MM.1S (cell line): ENCODE results near the gene USP47.

Source experiments
- DNase-seq: peaks from one replicate; pipeline ENCODE4 v3.0.0-alpha.2; 2015
- H2AFZ ChIP-seq: fragments of 300-600 bp; sonication (generic); 2 replicates; pipeline ENCODE4 v1.6.0; 2016; ENCODE audit warnings: antibody characterized with exemption, low read length
- H3F3A ChIP-seq: fragments of 300-600 bp; sonication (generic); 2 replicates; pipeline ENCODE4 v1.6.1; 2016; ENCODE audit warnings: mild to moderate bottlenecking, antibody characterized with exemption, low read length, moderate library complexity, mixed read lengths; ENCODE audit not compliant: insufficient read depth
- H3K27ac ChIP-seq: fragments of 300-600 bp; sonication (generic); 2 replicates; pipeline ENCODE4 v1.5.1; 2016; ENCODE audit warnings: mild to moderate bottlenecking, low read length
- H3K27me3 ChIP-seq: fragments of 300-600 bp; sonication (generic); replicated peaks from 2 replicates; pipeline ENCODE4 v1.6.0; 2016; ENCODE audit warnings: low read length; ENCODE audit not compliant: insufficient read depth
- H3K36me3 ChIP-seq: fragments of 300-600 bp; sonication (generic); replicated peaks from 2 replicates; pipeline ENCODE4 v1.6.1; 2016; ENCODE audit warnings: mild to moderate bottlenecking, low read length, mixed read lengths; ENCODE audit not compliant: insufficient read depth
- H3K4me1 ChIP-seq: fragments of 300-600 bp; sonication (generic); 2 replicates; pipeline ENCODE4 v1.6.1; 2016; ENCODE audit warnings: low read length, mixed read lengths
- H3K4me2 ChIP-seq: fragments of 300-600 bp; sonication (generic); 2 replicates; pipeline ENCODE4 v1.6.0; 2016; ENCODE audit warnings: low read depth, low read length
- H3K4me3 ChIP-seq: fragments of 300-600 bp; sonication (generic); 2 replicates; pipeline ENCODE4 v1.5.1; 2016; ENCODE audit warnings: low read length, mixed read lengths
- H3K79me2 ChIP-seq: fragments of 300-600 bp; sonication (generic); 2 replicates; pipeline ENCODE4 v1.6.1; 2016; ENCODE audit warnings: mixed run types, low read length, mixed read lengths
- H3K9ac ChIP-seq: fragments of 300-600 bp; sonication (generic); 2 replicates; pipeline ENCODE4 v1.6.1; 2016; ENCODE audit warnings: low read length, mixed read lengths
- H3K9me2 ChIP-seq: fragments of 300-600 bp; sonication (generic); replicated peaks from 2 replicates; pipeline ENCODE4 v1.6.1; 2016; ENCODE audit warnings: mild to moderate bottlenecking, low read length, mixed read lengths; ENCODE audit not compliant: insufficient read depth
- H3K9me3 ChIP-seq: fragments of 300-600 bp; sonication (generic); replicated peaks from 2 replicates; pipeline ENCODE4 v1.6.1; 2016; ENCODE audit warnings: mild to moderate bottlenecking, low read length, mixed read lengths; ENCODE audit not compliant: insufficient read depth
- H4K20me1 ChIP-seq: fragments of 300-600 bp; sonication (generic); 2 replicates; pipeline ENCODE4 v1.6.1; 2016; ENCODE audit warnings: mild to moderate bottlenecking, low read length, moderate library complexity, mixed read lengths; ENCODE audit not compliant: insufficient read depth
- EZH2 ChIP-seq: fragments of 300-600 bp; sonication (generic); optimal IDR thresholded peaks from 2 replicates; pipeline ENCODE3; 2017; ENCODE audit warnings: low read depth, mild to moderate bottlenecking, antibody characterized with exemption, low read length, mixed read lengths
- EZH2phosphoT487 ChIP-seq: fragments of 300-600 bp; sonication (generic); IDR thresholded peaks from 2 replicates; pipeline ENCODE4 v1.6.1; 2018; ENCODE audit warnings: antibody characterized with exemption, low read length
- TF ChIP-seq, protein P1 (sequence below): fragments of 300-600 bp; sonication (generic); IDR thresholded peaks from 2 replicates; pipeline ENCODE4 v1.5.1; 2016; ENCODE audit warnings: antibody characterized with exemption, low read length, mixed read lengths

The USP47 gene

DNA sequence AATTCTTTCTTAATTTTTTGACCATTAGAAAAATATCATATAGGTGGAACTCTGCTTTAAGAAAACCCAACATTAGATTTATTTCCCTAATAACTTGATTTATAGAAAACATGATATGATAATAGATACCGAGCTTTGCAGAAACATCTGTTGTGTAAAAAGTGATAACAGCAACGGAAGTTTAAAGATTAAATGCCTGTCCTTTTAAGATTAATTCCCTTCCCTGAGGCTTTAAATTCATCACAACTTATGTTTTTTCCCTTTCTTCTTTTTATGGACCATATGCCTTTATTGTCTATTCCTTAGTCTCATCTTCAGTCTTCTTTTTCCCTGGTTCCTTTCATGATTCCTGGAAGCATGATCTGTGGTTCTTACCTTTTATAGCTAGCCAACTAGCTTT is 1.9 kb downstream of the USP47 start:
- Histone ChIP-seq H3K36me3 (no peaks in the 10 kb centered on the region), H3K4me1 (peaks cover 26% of the 10 kb centered on the region), H3K4me3 (peak overlapping the region; percentile 94), H3F3A (peaks cover 23% of the 10 kb centered on the region), H2AFZ (no peak overlapping the region), H3K4me2 (peak overlapping the region; percentile 89), H3K9me3 (no peaks in the 10 kb centered on the region), H3K9ac (peak overlapping the region; percentile 97; the same call in 1 of the 2 replicates), H4K20me1 (peaks cover 37% of the 10 kb centered on the region), H3K27me3 (no peaks in the 10 kb centered on the region), H3K9me2 (no peaks in the 10 kb centered on the region), H3K27ac (peak overlapping the region; percentile 91; the same call in 1 of the 2 replicates), H3K79me2 (peaks cover 69% of the 10 kb centered on the region)
- DNase-seq: no peak
- no peak for TF ChIP-seq EZH2phosphoT487
- no peak for TF ChIP-seq EZH2
- TF ChIP-seq, protein P1, sequence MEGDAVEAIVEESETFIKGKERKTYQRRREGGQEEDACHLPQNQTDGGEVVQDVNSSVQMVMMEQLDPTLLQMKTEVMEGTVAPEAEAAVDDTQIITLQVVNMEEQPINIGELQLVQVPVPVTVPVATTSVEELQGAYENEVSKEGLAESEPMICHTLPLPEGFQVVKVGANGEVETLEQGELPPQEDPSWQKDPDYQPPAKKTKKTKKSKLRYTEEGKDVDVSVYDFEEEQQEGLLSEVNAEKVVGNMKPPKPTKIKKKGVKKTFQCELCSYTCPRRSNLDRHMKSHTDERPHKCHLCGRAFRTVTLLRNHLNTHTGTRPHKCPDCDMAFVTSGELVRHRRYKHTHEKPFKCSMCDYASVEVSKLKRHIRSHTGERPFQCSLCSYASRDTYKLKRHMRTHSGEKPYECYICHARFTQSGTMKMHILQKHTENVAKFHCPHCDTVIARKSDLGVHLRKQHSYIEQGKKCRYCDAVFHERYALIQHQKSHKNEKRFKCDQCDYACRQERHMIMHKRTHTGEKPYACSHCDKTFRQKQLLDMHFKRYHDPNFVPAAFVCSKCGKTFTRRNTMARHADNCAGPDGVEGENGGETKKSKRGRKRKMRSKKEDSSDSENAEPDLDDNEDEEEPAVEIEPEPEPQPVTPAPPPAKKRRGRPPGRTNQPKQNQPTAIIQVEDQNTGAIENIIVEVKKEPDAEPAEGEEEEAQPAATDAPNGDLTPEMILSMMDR: no peak

DNA sequence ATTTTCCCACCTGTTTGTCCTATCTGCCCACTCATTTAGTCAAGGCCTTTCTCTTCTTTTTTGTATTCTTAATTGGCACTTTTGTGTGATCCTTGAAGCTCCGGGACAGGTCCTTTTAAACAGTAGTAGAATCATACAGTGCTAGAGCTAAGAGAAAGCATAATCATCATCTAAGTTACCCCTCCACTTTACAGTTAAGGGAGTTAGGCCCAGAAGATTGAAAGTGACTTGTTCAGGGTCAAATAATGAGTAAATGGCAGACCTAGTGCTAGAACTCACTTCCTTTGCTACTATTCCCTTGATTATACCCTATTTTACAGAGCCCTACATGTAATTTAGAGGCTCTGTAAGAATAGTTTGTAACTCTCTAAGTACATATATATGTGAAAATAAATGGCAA is 2.5 kb downstream of the USP47 start:
- TF ChIP-seq, protein P1: no peak
- TF ChIP-seq EZH2 (no peak), EZH2phosphoT487 (no peak)
- Histone ChIP-seq H2AFZ (no peak overlapping the region), H3K9me2 (no peaks in the 10 kb centered on the region), H3K9me3 (no peaks in the 10 kb centered on the region), H3K4me1 (peaks cover 30% of the 10 kb centered on the region), H3K27ac (peak overlapping the region; percentile 91; the same call in 1 of the 2 replicates), H3K79me2 (peaks cover 75% of the 10 kb centered on the region), H3K4me2 (peak overlapping the region; percentile 89), H3F3A (peaks cover 23% of the 10 kb centered on the region), H3K9ac (peak overlapping the region; percentile 97; the same call in 1 of the 2 replicates), H3K4me3 (peak overlapping the region; percentile 94), H3K36me3 (no peaks in the 10 kb centered on the region), H3K27me3 (no peaks in the 10 kb centered on the region), H4K20me1 (peaks cover 42% of the 10 kb centered on the region)
- DNase-seq: no peak

DNA sequence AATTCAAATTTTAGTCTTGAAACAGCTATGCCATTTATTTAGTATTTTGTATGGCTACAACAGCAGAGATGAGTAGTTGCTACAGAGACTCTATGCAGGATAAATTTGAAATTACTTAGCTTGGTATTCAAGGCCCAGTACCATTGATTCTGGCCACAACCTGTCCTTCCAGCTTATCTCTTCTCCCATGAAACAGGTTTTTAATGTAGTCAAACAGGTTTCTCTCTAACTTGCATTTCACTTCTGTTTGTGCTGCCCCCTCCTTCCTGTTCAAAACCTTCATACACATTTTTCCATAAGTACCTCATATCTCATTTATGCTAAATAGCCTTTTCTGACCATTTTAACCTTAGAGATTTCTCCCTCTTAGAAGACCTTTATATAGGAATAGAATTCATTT is 3.3 kb downstream of the USP47 start:
- H3K27me3 ChIP-seq: no peaks in the 10 kb centered on the region
- H3F3A ChIP-seq: peaks cover 27% of the 10 kb centered on the region
- H3K79me2 ChIP-seq: peaks cover 83% of the 10 kb centered on the region
- TF ChIP-seq, protein P1: no peak
- TF ChIP-seq EZH2phosphoT487: no peak
- no peak for TF ChIP-seq EZH2
- H3K4me1 ChIP-seq: peaks cover 38% of the 10 kb centered on the region
- H3K9me2 ChIP-seq: no peaks in the 10 kb centered on the region
- no peak overlapping the region for H3K27ac ChIP-seq
- peaks cover 50% of the 10 kb centered on the region for H4K20me1 ChIP-seq
- peak overlapping the region; percentile 89 for H3K4me2 ChIP-seq
- H3K36me3 ChIP-seq: no peaks in the 10 kb centered on the region
- no peak overlapping the region for H2AFZ ChIP-seq
- H3K9me3 ChIP-seq: no peaks in the 10 kb centered on the region
- 0 out of 2 replicates have a peak overlapping the region, but pooled peaks have one; percentile 94 for H3K4me3 ChIP-seq
- no peak for DNase-seq
- no peak overlapping the region for H3K9ac ChIP-seq
